NB4 (cell line): ENCODE results near the gene SAC3D1.

Source experiments
- DNase-seq: peaks from one replicate; pipeline ENCODE4 v3.0.0; 2010; ENCODE audit warnings: low read depth
- H3K4me3 ChIP-seq: one replicate; pipeline ENCODE4 v1.5.1; 2011; ENCODE audit warnings: mild to moderate bottlenecking, low read depth, low read length, moderate library complexity
- MYC ChIP-seq: IDR thresholded peaks from 2 replicates; pipeline ENCODE4 v1.6.1; 2011; ENCODE audit warnings: low read depth, low read length
- POLR2A ChIP-seq: IDR thresholded peaks from 2 replicates; pipeline ENCODE4 v1.6.1; 2011; ENCODE audit warnings: mild to moderate bottlenecking; ENCODE audit not compliant: insufficient read length; ENCODE audit errors: extremely low read depth
- TF ChIP-seq, protein P1 (sequence below): IDR thresholded peaks from one replicate; pipeline ENCODE4 v1.5.1; 2012; ENCODE audit warnings: low read depth, low read length
- TF ChIP-seq, protein P2 (sequence below): IDR thresholded peaks from 2 replicates; pipeline ENCODE4 v1.6.1; 2011; ENCODE audit warnings: low read depth, low read length

The SAC3D1 gene

DNA sequence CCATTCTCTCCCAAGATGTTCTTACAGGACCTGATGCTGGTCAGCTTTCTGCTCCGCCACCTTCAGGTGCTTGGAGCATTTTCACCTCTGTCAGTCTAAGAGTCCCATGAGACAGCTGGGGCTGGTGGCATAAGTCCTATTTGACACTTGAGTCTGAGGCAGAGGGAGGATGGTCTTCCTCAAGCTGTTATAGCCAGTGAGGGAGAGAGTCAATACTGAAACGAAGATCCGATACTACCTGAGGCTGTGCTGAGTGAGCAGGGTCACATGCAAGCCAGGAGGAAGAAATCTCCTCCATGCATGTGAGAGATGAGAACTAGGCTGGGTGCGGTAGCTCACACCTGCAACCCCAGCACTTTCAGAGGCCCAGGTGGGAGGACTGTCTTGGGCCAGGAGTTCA is 48.6 kb downstream of the SAC3D1 start:
- H3K4me3 ChIP-seq = no peak overlapping the region
- no peak for DNase-seq
- TF ChIP-seq, protein P1, sequence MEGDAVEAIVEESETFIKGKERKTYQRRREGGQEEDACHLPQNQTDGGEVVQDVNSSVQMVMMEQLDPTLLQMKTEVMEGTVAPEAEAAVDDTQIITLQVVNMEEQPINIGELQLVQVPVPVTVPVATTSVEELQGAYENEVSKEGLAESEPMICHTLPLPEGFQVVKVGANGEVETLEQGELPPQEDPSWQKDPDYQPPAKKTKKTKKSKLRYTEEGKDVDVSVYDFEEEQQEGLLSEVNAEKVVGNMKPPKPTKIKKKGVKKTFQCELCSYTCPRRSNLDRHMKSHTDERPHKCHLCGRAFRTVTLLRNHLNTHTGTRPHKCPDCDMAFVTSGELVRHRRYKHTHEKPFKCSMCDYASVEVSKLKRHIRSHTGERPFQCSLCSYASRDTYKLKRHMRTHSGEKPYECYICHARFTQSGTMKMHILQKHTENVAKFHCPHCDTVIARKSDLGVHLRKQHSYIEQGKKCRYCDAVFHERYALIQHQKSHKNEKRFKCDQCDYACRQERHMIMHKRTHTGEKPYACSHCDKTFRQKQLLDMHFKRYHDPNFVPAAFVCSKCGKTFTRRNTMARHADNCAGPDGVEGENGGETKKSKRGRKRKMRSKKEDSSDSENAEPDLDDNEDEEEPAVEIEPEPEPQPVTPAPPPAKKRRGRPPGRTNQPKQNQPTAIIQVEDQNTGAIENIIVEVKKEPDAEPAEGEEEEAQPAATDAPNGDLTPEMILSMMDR = no peak
- TF ChIP-seq MYC (no peak), POLR2A (no peak)

DNA sequence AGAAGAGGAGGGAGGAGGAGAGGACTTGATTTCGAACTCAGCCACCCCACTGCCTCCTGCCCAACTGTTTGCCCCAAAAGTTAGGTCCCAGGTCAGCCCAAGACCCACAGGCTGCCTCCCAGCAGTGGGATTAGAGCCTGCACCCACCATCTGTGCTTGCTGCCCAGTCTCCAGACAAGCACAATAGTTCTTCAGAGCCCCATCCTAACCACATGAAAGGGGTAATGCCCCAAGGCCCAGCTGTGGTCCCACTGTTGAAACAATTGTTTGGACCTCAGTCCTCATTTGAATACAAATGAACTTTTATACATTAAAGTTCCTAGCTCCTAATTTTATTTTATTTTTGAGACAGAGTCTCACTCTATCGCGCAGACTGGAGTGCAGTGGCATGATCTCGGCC is 49.6 kb downstream of the SAC3D1 start:
- TF ChIP-seq, protein P1 = no peak
- TF ChIP-seq POLR2A = no peak
- TF ChIP-seq MYC = no peak
- TF ChIP-seq, protein P2, sequence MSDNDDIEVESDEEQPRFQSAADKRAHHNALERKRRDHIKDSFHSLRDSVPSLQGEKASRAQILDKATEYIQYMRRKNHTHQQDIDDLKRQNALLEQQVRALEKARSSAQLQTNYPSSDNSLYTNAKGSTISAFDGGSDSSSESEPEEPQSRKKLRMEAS = no peak
- H3K4me3 ChIP-seq = no peak overlapping the region
- no peak for DNase-seq
